KMS-11 (cell line): ENCODE data around the gene FGF14.

ENCODE experiments used
- H2AFZ ChIP-seq: fragments of 200-600 bp; sonication (generic); 2 replicates; pipeline ENCODE4 v1.6.1; 2016; ENCODE audit warnings: antibody characterized with exemption, mixed run types, low read depth
- H3K27ac ChIP-seq: fragments of 200-600 bp; sonication (generic); 2 replicates; pipeline ENCODE4 v1.6.1; 2016; ENCODE audit warnings: mild to moderate bottlenecking, mixed run types
- H3K27me3 ChIP-seq: fragments of 200-600 bp; sonication (generic); 2 replicates; pipeline ENCODE4 v1.6.1; 2017; ENCODE audit warnings: mild to moderate bottlenecking, low read depth, mixed run types, moderate library complexity; ENCODE audit not compliant: insufficient read depth
- H3K36me3 ChIP-seq: fragments of 200-600 bp; sonication (generic); 2 replicates; pipeline ENCODE4 v1.6.1; 2017; ENCODE audit warnings: mild to moderate bottlenecking, mixed run types; ENCODE audit not compliant: insufficient read depth
- H3K4me1 ChIP-seq: fragments of 200-600 bp; sonication (generic); 2 replicates; pipeline ENCODE4 v1.6.1; 2016; ENCODE audit warnings: mild to moderate bottlenecking, low read depth, mixed run types; ENCODE audit not compliant: poor library complexity, severe bottlenecking
- H3K4me2 ChIP-seq: fragments of 200-600 bp; sonication (generic); 2 replicates; pipeline ENCODE4 v1.7.0; 2016; ENCODE audit warnings: mild to moderate bottlenecking, mixed run types
- H3K4me3 ChIP-seq: fragments of 200-600 bp; sonication (generic); IDR thresholded peaks from 2 replicates; pipeline ENCODE4 v1.6.1; 2017; ENCODE audit warnings: low read depth, low read length, mixed read lengths; ENCODE audit not compliant: insufficient read depth
- H3K79me2 ChIP-seq: fragments of 200-600 bp; sonication (generic); 2 replicates; pipeline ENCODE4 v1.6.1; 2016; ENCODE audit warnings: low read depth, mixed run types; ENCODE audit not compliant: insufficient read depth
- H3K9ac ChIP-seq: fragments of 200-600 bp; sonication (generic); 2 replicates; pipeline ENCODE4 v1.6.1; 2016; ENCODE audit warnings: mild to moderate bottlenecking, mixed run types
- H4K20me1 ChIP-seq: fragments of 200-600 bp; sonication (generic); 2 replicates; pipeline ENCODE4 v1.6.1; 2016; ENCODE audit warnings: mild to moderate bottlenecking, mixed run types; ENCODE audit not compliant: insufficient read depth
- TF ChIP-seq, protein P1 (sequence below): fragments of 200-600 bp; sonication (generic); conservative IDR thresholded peaks from 2 replicates; pipeline ENCODE4 v1.6.1; 2017; ENCODE audit warnings: low read depth, mild to moderate bottlenecking, antibody characterized with exemption, low read length, moderate library complexity, mixed read lengths

Gene FGF14

DNA sequence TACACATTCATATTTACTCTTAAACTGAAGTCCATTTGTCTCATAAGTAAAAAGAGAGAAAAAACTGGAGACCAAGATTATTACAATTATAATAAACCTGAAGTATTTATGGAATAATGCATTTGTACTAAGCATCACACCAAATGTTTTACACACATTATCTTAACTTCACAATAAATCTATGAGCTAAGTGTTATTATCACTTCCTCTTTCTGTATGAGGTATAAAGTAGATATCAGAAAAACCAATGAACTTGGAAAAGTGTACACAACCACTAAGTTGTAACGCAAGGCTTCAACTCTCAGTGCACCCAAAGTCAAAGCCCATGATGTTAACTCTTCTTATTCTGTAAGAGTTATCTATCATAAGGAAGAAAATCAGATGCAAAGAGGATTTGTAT is 274.7 kb downstream of the FGF14 start:
- H3K27me3 ChIP-seq, result no peaks in the 10 kb centered on the region
- H3K27ac ChIP-seq, result no peak overlapping the region
- no peak overlapping the region for H3K9ac ChIP-seq
- no peak overlapping the region for H2AFZ ChIP-seq
- H3K4me1 ChIP-seq, result no peaks in the 10 kb centered on the region
- H4K20me1 ChIP-seq, result no peaks in the 10 kb centered on the region
- no peaks in the 10 kb centered on the region for H3K79me2 ChIP-seq
- H3K4me2 ChIP-seq, result no peak overlapping the region
- H3K36me3 ChIP-seq, result no peaks in the 10 kb centered on the region
- TF ChIP-seq, protein P1, sequence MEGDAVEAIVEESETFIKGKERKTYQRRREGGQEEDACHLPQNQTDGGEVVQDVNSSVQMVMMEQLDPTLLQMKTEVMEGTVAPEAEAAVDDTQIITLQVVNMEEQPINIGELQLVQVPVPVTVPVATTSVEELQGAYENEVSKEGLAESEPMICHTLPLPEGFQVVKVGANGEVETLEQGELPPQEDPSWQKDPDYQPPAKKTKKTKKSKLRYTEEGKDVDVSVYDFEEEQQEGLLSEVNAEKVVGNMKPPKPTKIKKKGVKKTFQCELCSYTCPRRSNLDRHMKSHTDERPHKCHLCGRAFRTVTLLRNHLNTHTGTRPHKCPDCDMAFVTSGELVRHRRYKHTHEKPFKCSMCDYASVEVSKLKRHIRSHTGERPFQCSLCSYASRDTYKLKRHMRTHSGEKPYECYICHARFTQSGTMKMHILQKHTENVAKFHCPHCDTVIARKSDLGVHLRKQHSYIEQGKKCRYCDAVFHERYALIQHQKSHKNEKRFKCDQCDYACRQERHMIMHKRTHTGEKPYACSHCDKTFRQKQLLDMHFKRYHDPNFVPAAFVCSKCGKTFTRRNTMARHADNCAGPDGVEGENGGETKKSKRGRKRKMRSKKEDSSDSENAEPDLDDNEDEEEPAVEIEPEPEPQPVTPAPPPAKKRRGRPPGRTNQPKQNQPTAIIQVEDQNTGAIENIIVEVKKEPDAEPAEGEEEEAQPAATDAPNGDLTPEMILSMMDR, result no peak
- H3K4me3 ChIP-seq, result no peak overlapping the region

DNA sequence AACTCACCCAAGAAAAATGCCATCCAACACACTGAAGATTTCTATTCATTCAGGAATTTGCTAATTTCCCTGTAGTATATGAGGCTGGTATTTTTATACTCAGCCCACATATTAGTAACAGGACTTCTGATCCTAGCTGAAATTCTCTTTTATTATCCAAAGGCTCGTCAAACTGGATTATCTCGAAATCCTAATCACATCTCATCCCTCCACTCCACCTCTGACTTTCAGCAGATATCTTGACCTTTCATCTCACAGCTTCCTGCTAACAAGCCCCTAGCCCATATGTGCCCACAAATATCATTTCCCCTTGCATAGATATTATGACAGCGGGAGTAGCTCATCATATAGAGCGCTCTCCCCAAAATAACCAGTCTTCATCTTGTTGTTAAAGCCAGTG is 279.7 kb downstream of the FGF14 start:
- Histone ChIP-seq H3K27ac (no peak overlapping the region), H4K20me1 (no peaks in the 10 kb centered on the region), H3K36me3 (no peaks in the 10 kb centered on the region), H3K79me2 (no peaks in the 10 kb centered on the region), H2AFZ (no peak overlapping the region), H3K4me3 (no peak overlapping the region), H3K27me3 (no peaks in the 10 kb centered on the region), H3K4me1 (no peaks in the 10 kb centered on the region), H3K9ac (no peak overlapping the region), H3K4me2 (no peak overlapping the region)
- TF ChIP-seq, protein P1, result no peak

DNA sequence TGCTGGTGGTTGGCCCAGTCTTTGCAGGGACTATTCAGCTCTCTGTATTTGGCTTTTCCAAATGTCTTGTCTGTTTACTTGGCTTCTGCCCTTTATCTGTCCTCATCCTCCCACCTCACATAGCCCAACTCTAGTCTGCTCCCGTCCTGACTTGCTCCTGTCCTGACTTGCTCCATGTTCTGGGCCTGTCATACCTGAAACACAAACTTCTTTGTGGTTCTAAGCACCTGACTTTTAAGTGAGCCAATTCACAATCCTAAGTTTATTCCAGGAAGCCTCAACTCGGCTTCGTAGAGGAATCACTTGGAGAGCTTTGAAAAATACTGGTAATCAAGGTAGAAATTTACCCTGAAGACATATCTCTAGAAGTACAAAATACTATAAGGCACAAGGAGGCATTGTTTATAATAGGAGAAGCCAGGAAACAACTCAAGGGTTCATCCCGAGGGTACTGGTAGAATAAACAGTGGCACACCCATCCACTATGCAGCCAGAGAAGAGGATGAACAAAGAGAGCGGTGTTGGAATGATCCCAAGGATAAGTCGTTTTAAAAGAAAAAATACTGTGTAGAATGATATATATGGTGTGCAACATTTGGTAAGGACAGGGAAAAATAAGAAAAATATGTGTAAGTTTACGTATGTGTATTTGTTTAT is 284.5 kb downstream of the FGF14 start:
- Histone ChIP-seq H3K27ac (no peak overlapping the region), H3K27me3 (no peaks in the 10 kb centered on the region), H3K9ac (no peak overlapping the region), H3K79me2 (no peaks in the 10 kb centered on the region), H3K4me1 (no peaks in the 10 kb centered on the region), H4K20me1 (no peaks in the 10 kb centered on the region), H3K36me3 (no peaks in the 10 kb centered on the region), H3K4me2 (no peak overlapping the region), H2AFZ (no peak overlapping the region), H3K4me3 (no peak overlapping the region)
- TF ChIP-seq, protein P1, result no peak

DNA sequence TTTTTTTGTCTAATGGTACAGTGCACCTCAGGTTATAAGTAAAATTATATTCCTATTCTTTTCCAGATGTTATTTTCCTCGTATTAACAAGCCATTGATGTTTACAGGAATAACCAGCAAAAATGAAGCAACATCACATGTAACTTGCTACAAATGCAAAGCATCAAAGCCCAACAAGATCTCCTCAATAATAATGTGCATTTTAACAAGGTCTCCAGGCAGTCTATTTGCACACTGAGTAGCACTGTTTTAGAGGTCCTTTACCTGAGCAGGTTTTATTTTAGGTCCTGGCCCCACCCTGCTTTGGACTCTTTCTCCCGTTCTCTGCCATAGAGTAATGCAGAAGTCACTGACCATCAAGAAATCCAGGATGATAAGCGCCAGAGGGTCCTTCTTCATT is 298.4 kb downstream of the FGF14 start:
- Histone ChIP-seq H3K79me2 (no peaks in the 10 kb centered on the region), H3K36me3 (no peaks in the 10 kb centered on the region), H3K4me2 (no peak overlapping the region), H3K27ac (no peak overlapping the region), H3K9ac (no peak overlapping the region), H3K4me1 (no peaks in the 10 kb centered on the region), H3K4me3 (no peak overlapping the region), H2AFZ (no peak overlapping the region), H4K20me1 (no peaks in the 10 kb centered on the region), H3K27me3 (no peaks in the 10 kb centered on the region)
- TF ChIP-seq, protein P1, result no peak
